ENCODE results near the gene SLC35B4.

Gene SLC35B4

DNA sequence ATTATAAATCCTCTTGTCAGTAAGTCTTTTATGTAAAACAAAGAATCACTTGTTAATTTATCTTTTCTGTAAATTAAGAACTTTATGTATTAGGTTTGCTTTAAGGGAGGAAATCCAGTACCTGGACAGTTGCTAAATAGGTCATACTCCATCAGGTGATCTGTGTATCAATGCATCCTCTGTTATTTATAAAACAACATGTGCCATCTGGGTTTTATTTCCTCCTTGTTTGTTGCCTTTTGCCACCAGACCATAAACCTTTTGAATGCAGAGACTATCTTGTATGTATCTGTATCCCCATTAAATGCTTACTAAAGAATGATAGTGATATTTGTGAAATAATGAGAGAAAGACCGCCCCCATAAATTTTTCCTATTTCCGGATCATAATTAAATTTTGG lies 70.0 kb downstream of the SLC35B4 start:
- Mint-ChIP-seq H3K36me3 (ENCODE audit: low read depth) (no peaks in the 10 kb centered on the region), H3K27ac (no peak overlapping the region), H3K4me1 (ENCODE audit: low read depth) (no peaks in the 10 kb centered on the region), H3K9me3 (no peaks in the 10 kb centered on the region), H3K27me3 (peaks cover 3% of the 10 kb centered on the region), H3K4me3 (no peak overlapping the region)
- no peak for DNase-seq

DNA sequence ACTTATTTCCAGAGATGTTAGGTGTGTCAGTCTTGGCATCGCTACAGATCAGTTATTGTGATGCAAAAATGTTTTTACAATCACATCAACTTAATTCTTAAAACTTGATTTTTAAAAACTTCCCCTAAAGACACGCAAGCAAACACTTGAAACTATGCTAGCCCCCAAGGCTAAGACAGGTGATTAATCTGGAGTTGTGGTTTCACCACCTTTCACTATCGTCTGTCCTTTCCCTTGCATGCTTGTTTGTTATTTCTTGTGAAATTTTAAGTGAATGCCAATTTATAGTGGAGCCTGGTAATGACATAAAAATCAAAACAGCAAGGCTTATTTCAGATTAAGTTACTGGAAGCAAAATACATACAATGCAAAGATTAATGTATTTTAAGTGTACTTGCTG lies 70.4 kb downstream of the SLC35B4 start:
- Mint-ChIP-seq H3K4me1 (ENCODE audit: low read depth) (no peaks in the 10 kb centered on the region), H3K27ac (no peak overlapping the region), H3K4me3 (no peak overlapping the region), H3K9me3 (no peaks in the 10 kb centered on the region), H3K27me3 (peaks cover 7% of the 10 kb centered on the region), H3K36me3 (ENCODE audit: low read depth) (no peaks in the 10 kb centered on the region)
- no peak for DNase-seq

DNA sequence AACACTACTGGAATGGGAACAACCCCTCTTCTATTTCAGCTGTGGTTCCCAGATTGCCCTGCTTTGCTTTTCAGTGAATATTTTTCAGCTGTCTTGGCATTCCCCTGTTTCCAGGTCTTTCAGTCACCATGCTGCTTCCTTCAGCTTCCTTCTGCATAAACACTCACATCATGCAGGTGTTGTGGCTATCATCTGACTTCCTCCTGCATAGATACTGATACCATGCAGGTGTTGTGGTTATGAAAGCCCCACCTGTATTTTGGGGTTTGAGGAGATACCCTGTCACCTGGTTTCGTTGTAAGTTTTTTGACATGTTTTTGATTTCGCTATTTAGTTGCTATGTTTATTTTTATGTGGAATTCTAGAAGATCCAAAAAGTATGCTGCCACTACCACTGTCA lies 71.5 kb downstream of the SLC35B4 start:
- no peaks in the 10 kb centered on the region for H3K4me1 Mint-ChIP-seq (ENCODE audit: low read depth)
- no peaks in the 10 kb centered on the region for H3K9me3 Mint-ChIP-seq
- no peaks in the 10 kb centered on the region for H3K36me3 Mint-ChIP-seq (ENCODE audit: low read depth)
- no peak overlapping the region for H3K4me3 Mint-ChIP-seq
- no peak for DNase-seq
- peaks cover 10% of the 10 kb centered on the region for H3K27me3 Mint-ChIP-seq
- no peak overlapping the region for H3K27ac Mint-ChIP-seq

Data from activated T-cell treated with anti-CD3 and anti-CD28 coated beads, Interleukin-2, amount 50 U/mL, for 24 hours (primary cell).